PC-3 (cell line): ENCODE results near the gene MACROD2. TPM values are rescaled to one million over a fixed set of nuclear protein-coding genes. Genes with fewer than 3 reads are reported as not detected.

Experiments used
- ATAC-seq: fragments of 200-7000 bp; cut with Tn5 transposase; 2 replicates; pipeline ENCODE4 v1.9.1; 2020; ENCODE audit warnings: mild to moderate bottlenecking, moderate library complexity
- BruUV-seq: library from RNA; stranded (reverse); fragments of 400-500 nt; replicated peaks from 2 replicates; lab custom pipeline; 2021; lab: Mats Ljungman, UMichigan
- CTCF ChIA-PET: fragments of 300-600 bp; sonication (Branson Sonifier 250); formaldehyde crosslinking; loops from one replicate; lab custom pipeline; 2022; ENCODE audit warnings: antibody characterized with exemption; lab: Charles Lee
- POLR2A ChIA-PET: fragments of 300-600 bp; sonication (Branson Sonifier 250); formaldehyde crosslinking; loops from one replicate; lab custom pipeline; 2022; ENCODE audit warnings: antibody characterized with exemption; ENCODE audit not compliant: unreplicated experiment; lab: Charles Lee
- DNase-seq: peaks from one replicate; pipeline ENCODE4 v3.0.0-alpha.2; 2015
- H2AFZ ChIP-seq: fragments of 300-600 bp; sonication (generic); 2 replicates; pipeline ENCODE4 v1.6.0; 2016; ENCODE audit warnings: antibody characterized with exemption, low read length
- H3F3A ChIP-seq: fragments of 300-600 bp; sonication (generic); one replicate; pipeline ENCODE4 v1.6.0; 2017; ENCODE audit warnings: antibody characterized with exemption, low read length, control low read depth, mild to moderate bottlenecking; ENCODE audit not compliant: unreplicated experiment
- H3K27ac ChIP-seq: fragments of 300-600 bp; sonication (generic); 2 replicates; pipeline ENCODE4 v1.5.1; 2016; ENCODE audit warnings: mild to moderate bottlenecking, low read length
- H3K27me3 ChIP-seq: fragments of 300-600 bp; sonication (generic); 2 replicates; pipeline ENCODE4 v1.6.1; 2016; ENCODE audit warnings: low read length, mixed read lengths
- H3K36me3 ChIP-seq: fragments of 300-600 bp; sonication (generic); 2 replicates; pipeline ENCODE4 v1.6.1; 2016; ENCODE audit warnings: low read depth, mixed run types, low read length, mixed read lengths
- H3K4me1 ChIP-seq: fragments of 300-600 bp; sonication (generic); 2 replicates; pipeline ENCODE4 v1.5.1; 2016; ENCODE audit warnings: low read length; ENCODE audit not compliant: insufficient read depth
- H3K4me2 ChIP-seq: fragments of 300-600 bp; sonication (generic); 2 replicates; pipeline ENCODE4 v1.6.0; 2016; ENCODE audit warnings: low read length
- H3K4me3 ChIP-seq: fragments of 300-600 bp; sonication (generic); 2 replicates; pipeline ENCODE4 v1.5.1; 2016; ENCODE audit warnings: mild to moderate bottlenecking, low read length, mixed read lengths
- H3K79me2 ChIP-seq: fragments of 300-600 bp; sonication (generic); 2 replicates; pipeline ENCODE4 v1.6.1; 2017; ENCODE audit warnings: low read length, mixed read lengths
- H3K9ac ChIP-seq: fragments of 300-600 bp; sonication (generic); 2 replicates; pipeline ENCODE4 v1.6.0; 2016; ENCODE audit warnings: mild to moderate bottlenecking, low read length
- H3K9me2 ChIP-seq: fragments of 300-600 bp; sonication (generic); replicated peaks from 2 replicates; pipeline ENCODE4 v1.6.1; 2016; ENCODE audit warnings: mixed run types, low read length, mixed read lengths
- H3K9me3 ChIP-seq: fragments of 300-600 bp; sonication (generic); 2 replicates; pipeline ENCODE4 v1.6.1; 2016; ENCODE audit warnings: low read length, mixed read lengths
- H4K20me1 ChIP-seq: fragments of 300-600 bp; sonication (generic); 2 replicates; pipeline ENCODE4 v1.6.1; 2016; ENCODE audit warnings: low read length, mixed read lengths
- EZH2 ChIP-seq: fragments of 300-600 bp; sonication (generic); IDR thresholded peaks from one replicate; pipeline ENCODE4 v1.6.1; 2017; ENCODE audit warnings: antibody characterized with exemption, mild to moderate bottlenecking, low read length; ENCODE audit not compliant: unreplicated experiment
- EZH2phosphoT487 ChIP-seq: fragments of 300-600 bp; sonication (generic); IDR thresholded peaks from 2 replicates; pipeline ENCODE4 v1.6.1; 2018; ENCODE audit warnings: mild to moderate bottlenecking, antibody characterized with exemption, low read length, borderline replicate concordance
- intact Hi-C: fragments of 100-400 bp; cut with micrococcal nuclease; formaldehyde crosslinking; loops from 2 replicates; pipeline ENCODE4 v1.9.0; 2023
- total RNA-seq: library from RNA; depleted of rRNA; stranded (reverse); fragments of >200 nt; gene quantifications from 2 replicates; pipeline ENCODE4 v1.2.3, GENCODE V29; 2014
- TF ChIP-seq, protein P1 (sequence below): fragments of 300-600 bp; sonication (generic); conservative IDR thresholded peaks from 2 replicates; pipeline ENCODE4 v1.5.1; 2017; ENCODE audit warnings: antibody characterized with exemption, low read depth, mild to moderate bottlenecking, low read length

The MACROD2 gene
- total RNA-seq, 1 experiment from 2014 or later, result 3.1 TPM

DNA sequence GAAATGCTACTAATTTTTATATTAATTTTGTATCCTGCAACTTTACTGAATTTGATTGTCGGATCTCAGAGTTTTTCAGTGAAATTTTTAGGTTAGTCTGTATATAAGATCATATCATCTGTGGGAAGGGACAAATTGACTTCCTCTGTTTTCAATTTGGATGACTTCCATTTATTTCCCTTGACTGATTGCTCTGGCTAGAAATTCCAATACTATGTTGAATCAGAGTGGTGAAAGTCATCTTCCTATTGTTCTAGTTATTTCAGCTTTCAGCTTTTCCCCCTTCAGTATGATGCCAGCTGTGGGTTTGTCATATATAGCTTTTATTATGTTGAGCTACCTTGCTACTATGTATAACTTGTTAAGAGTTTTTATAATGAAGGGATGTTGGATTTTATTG lies 1806.7 kb downstream of the MACROD2 start:
- no peak overlapping the region for H3K4me2 ChIP-seq
- H3K9me3 ChIP-seq, result no peaks in the 10 kb centered on the region
- no peak overlapping the region for H2AFZ ChIP-seq
- no peaks in the 10 kb centered on the region for H3F3A ChIP-seq
- no peak overlapping the region for H3K9ac ChIP-seq
- CTCF ChIA-PET, result no interaction called here
- TF ChIP-seq, protein P1, sequence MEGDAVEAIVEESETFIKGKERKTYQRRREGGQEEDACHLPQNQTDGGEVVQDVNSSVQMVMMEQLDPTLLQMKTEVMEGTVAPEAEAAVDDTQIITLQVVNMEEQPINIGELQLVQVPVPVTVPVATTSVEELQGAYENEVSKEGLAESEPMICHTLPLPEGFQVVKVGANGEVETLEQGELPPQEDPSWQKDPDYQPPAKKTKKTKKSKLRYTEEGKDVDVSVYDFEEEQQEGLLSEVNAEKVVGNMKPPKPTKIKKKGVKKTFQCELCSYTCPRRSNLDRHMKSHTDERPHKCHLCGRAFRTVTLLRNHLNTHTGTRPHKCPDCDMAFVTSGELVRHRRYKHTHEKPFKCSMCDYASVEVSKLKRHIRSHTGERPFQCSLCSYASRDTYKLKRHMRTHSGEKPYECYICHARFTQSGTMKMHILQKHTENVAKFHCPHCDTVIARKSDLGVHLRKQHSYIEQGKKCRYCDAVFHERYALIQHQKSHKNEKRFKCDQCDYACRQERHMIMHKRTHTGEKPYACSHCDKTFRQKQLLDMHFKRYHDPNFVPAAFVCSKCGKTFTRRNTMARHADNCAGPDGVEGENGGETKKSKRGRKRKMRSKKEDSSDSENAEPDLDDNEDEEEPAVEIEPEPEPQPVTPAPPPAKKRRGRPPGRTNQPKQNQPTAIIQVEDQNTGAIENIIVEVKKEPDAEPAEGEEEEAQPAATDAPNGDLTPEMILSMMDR, result no peak
- TF ChIP-seq EZH2phosphoT487, result no peak
- no peak for TF ChIP-seq EZH2
- no peaks in the 10 kb centered on the region for H4K20me1 ChIP-seq
- POLR2A ChIA-PET, result no interaction called here
- no peaks in the 10 kb centered on the region for H3K36me3 ChIP-seq
- no peaks in the 10 kb centered on the region for H3K79me2 ChIP-seq
- intact Hi-C loops, result no loop called here
- peaks cover 8% of the 10 kb centered on the region; the same call in 1 of the 2 replicates for H3K4me1 ChIP-seq
- H3K27ac ChIP-seq, result no peak overlapping the region
- H3K27me3 ChIP-seq, result no peaks in the 10 kb centered on the region
- DNase-seq (no peak), ATAC-seq (no peak)
- no TSS peak for BruUV-seq
- no peaks in the 10 kb centered on the region for H3K9me2 ChIP-seq
- no peak overlapping the region for H3K4me3 ChIP-seq

DNA sequence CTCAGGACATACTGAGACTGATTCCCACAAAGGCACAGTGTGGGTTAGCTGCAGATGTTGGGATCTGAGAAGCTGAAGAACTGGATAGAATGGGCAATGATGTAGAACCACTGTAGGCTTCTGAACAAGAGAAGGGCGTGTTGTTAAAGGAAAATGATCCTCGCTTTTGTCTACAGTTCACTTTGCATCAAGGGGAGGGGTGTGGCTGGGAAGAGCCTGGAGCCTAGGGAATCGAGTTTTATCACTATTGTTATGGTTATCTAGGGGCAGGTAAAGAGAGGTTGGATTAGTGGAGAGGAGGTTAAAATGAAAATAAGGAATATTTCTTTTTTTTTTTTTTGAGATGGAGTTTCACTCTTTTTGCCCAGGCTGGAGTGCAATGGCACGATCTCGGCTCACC lies 1809.8 kb downstream of the MACROD2 start:
- Histone ChIP-seq H3K9ac (no peak overlapping the region), H4K20me1 (no peaks in the 10 kb centered on the region), H3K9me3 (no peaks in the 10 kb centered on the region), H2AFZ (no peak overlapping the region), H3K36me3 (no peaks in the 10 kb centered on the region), H3K4me2 (no peak overlapping the region), H3K9me2 (no peaks in the 10 kb centered on the region), H3F3A (no peaks in the 10 kb centered on the region), H3K4me3 (no peak overlapping the region), H3K4me1 (peaks cover under 1% of the 10 kb centered on the region; the same call in 1 of the 2 replicates), H3K27me3 (no peaks in the 10 kb centered on the region), H3K79me2 (no peaks in the 10 kb centered on the region), H3K27ac (no peak overlapping the region)
- ATAC-seq, result no peak
- intact Hi-C loops, result no loop called here
- no TSS peak for BruUV-seq
- DNase-seq, result no peak
- TF ChIP-seq EZH2phosphoT487, result no peak
- TF ChIP-seq, protein P1, result no peak
- POLR2A ChIA-PET, result no interaction called here
- CTCF ChIA-PET, result no interaction called here

DNA sequence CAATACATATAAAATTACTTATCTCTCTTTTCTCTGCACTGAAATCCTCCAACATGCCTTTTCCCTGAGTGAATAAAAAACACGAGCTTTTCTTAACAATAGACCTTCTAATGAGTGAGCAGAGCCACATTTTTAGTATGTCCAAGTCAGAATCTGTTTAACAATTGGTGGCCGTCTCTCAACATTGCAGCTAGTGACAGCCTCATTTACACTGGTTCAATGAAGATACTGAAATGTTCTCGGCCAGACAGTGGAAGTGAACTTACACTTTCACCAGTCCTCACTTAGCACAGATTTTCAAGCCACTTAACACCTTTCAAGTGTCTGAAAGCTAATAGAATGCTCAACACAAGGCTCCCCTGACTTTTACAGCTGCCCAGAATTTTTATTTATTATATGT lies 1810.8 kb downstream of the MACROD2 start:
- no peak overlapping the region for H3K9ac ChIP-seq
- H3K36me3 ChIP-seq, result no peaks in the 10 kb centered on the region
- H3F3A ChIP-seq, result no peaks in the 10 kb centered on the region
- no TSS peak for BruUV-seq
- no peaks in the 10 kb centered on the region for H4K20me1 ChIP-seq
- ChIA-PET CTCF (interaction anchor here (0.7 kb wide), 1 partner anchor 285 kb away, joined by 3 read pairs; no protein-coding TSS in a partner anchor), POLR2A (no interaction called here)
- TF ChIP-seq EZH2phosphoT487 (no peak), EZH2 (no peak)
- TF ChIP-seq, protein P1, result no peak
- no peaks in the 10 kb centered on the region for H3K27me3 ChIP-seq
- H3K4me3 ChIP-seq, result no peak overlapping the region
- no peaks in the 10 kb centered on the region for H3K9me3 ChIP-seq
- no peak for ATAC-seq
- intact Hi-C loops, result no loop called here
- H3K9me2 ChIP-seq, result no peaks in the 10 kb centered on the region
- no peaks in the 10 kb centered on the region for H3K79me2 ChIP-seq
- no peak overlapping the region for H2AFZ ChIP-seq
- no peak for DNase-seq
- no peak overlapping the region for H3K27ac ChIP-seq
- H3K4me2 ChIP-seq, result no peak overlapping the region
- no peaks in the 10 kb centered on the region for H3K4me1 ChIP-seq
